HUDEP-2 (cell line): ENCODE measurements around the gene MTERF4.

Experiments used
- DNase-seq, 76 experiments: peaks; one replicate each; lab custom pipeline; 2025; ENCODE audit not compliant: unreplicated experiment in 76 of 76; lab: John Stamatoyannopoulos, UW

MTERF4 gene

GRCh38 chr2:241102239-241102803 is at the start of gene MTERF4:
MTERF4 (minus strand) TSS chr2:241102287; CDS start chr2:241102273, 14 bp downstream.
- DNase-seq, result peak in 72 of 76 experiments; percentile 13 to 84 (median 70)

GRCh38 chr2:241150660-241151530 is 48.8 kb upstream of the MTERF4 start:
- peak in 3 of 76 experiments; percentile 13 to 32 (median 30) for DNase-seq

- peak; percentile 26 to 94 (median 88) for DNase-seq
Measured at GRCh38 chr2:241149925-241150659, 48.0 kb upstream of the MTERF4 start, which contains the start of gene PPP1R7. PPP1R7 (plus strand) TSS chr2:241150467; CDS start chr2:241150496, 29 bp downstream.

GRCh38 chr2:241149675-241149924 is 47.5 kb upstream of the MTERF4 start:
- DNase-seq, result peak in 3 of 76 experiments; percentile 33 to 76 (median 71)

- DNase-seq, result peak in 74 of 76 experiments; percentile 24 to 96 (median 89)
Measured at GRCh38 chr2:241148891-241149674, 47.0 kb upstream of the MTERF4 start, which contains the start of gene PASK. PASK (minus strand) TSS chr2:241149472; CDS start chr2:241143032, 6,440 bp downstream.

- no peak for DNase-seq
Measured at GRCh38 chr2:241148239-241148638, 46.2 kb upstream of the MTERF4 start.

- DNase-seq, result no peak
Measured at GRCh38 chr2:241147336-241147735, 45.2 kb upstream of the MTERF4 start.

- no peak for DNase-seq
Measured at GRCh38 chr2:241146286-241146685, 44.2 kb upstream of the MTERF4 start.

- DNase-seq, result no peak
Measured at GRCh38 chr2:241142593-241142992, 40.5 kb upstream of the MTERF4 start.

GRCh38 chr2:241142063-241142462 is 40.0 kb upstream of the MTERF4 start:
- DNase-seq, result no peak

- no peak for DNase-seq
Measured at GRCh38 chr2:241141214-241141770, 39.2 kb upstream of the MTERF4 start.

- no peak for DNase-seq
Measured at GRCh38 chr2:241140445-241140840, 38.4 kb upstream of the MTERF4 start.

- DNase-seq, result no peak
Measured at GRCh38 chr2:241139531-241140444, 37.7 kb upstream of the MTERF4 start.

GRCh38 chr2:241138471-241138870 is 36.4 kb upstream of the MTERF4 start:
- DNase-seq, result no peak

GRCh38 chr2:241137276-241138190 is 35.4 kb upstream of the MTERF4 start:
- no peak for DNase-seq

GRCh38 chr2:241136661-241137260 is 34.7 kb upstream of the MTERF4 start:
- no peak for DNase-seq

GRCh38 chr2:241136191-241136590 is 34.1 kb upstream of the MTERF4 start:
- no peak for DNase-seq

- DNase-seq, result no peak
Measured at GRCh38 chr2:241135737-241136136, 33.6 kb upstream of the MTERF4 start.
